Mucosa of descending colon (tissue), 3 donors: ENCODE measurements around the gene TBRG4. TPM values are rescaled to one million over a fixed set of nuclear protein-coding genes. Genes with fewer than 3 reads are reported as not detected.

ENCODE experiments used
- ATAC-seq: fragments of 200-7000 bp; cut with Tn5 transposase; one replicate; pipeline ENCODE4 v1.9.1; 2020; ENCODE audit warnings: mild to moderate bottlenecking, moderate library complexity
- DNase-seq, 3 donors: peaks; one replicate each; pipeline ENCODE4 v3.0.0-alpha.2; 2020
- H3K36me3 ChIP-seq: fragments of 200-600 bp; one replicate; pipeline ENCODE4 v1.8.0; 2021; ENCODE audit warnings: low read depth, mild to moderate bottlenecking
- H3K4me1 ChIP-seq: fragments of 200-600 bp; one replicate; pipeline ENCODE4 v1.8.0; 2021; ENCODE audit warnings: low read depth, mild to moderate bottlenecking
- H3K4me3 ChIP-seq: fragments of 200-600 bp; one replicate; pipeline ENCODE4 v1.8.0; 2021; ENCODE audit warnings: mild to moderate bottlenecking
- H3K9me3 ChIP-seq: fragments of 200-600 bp; one replicate; pipeline ENCODE4 v1.8.0; 2021; ENCODE audit warnings: mild to moderate bottlenecking
- CTCF ChIP-seq: fragments of 200-600 bp; IDR thresholded peaks from one replicate; pipeline ENCODE4 v1.8.0; 2022; ENCODE audit warnings: antibody characterized with exemption, mild to moderate bottlenecking
- intact Hi-C, 2 donors: fragments of 100-400 bp; cut with DNase I in 1 of 2; cut with micrococcal nuclease in 1 of 2; formaldehyde crosslinking; loops; one replicate each; pipeline versions ENCODE4 v1.11.0 to v1.11.1; 2022; cut with DNase I, micrococcal nuclease
- total RNA-seq, 3 donors: library from RNA; stranded (reverse); fragmentation: NEBNext Ultra II Directional in 2 of 3; extraction: Animal tissue kit (Norgen Biotek cat#: 25700) in 2 of 3; gene quantifications; one replicate each; pipeline versions ENCODE4 v1.2.1 to v1.2.4, GENCODE V29; 2021 to 2023
- donor health status: DM: no; HTN: no; CAD: no; lungs with moderate emphysema.
- donor health status: DM: no; HTN: no; CAD: no.
- donor health status: DM: no; HTN: yes; CAD: no.

The TBRG4 gene
- total RNA-seq, 3 donors from 2014 or later = 84.0 to 122 (median 85.6) TPM

- ATAC-seq (no peak), DNase-seq (no peak)
- intact Hi-C loops = no loop called here
- Histone ChIP-seq H3K4me1 (peaks cover 3% of the 10 kb centered on the region), H3K9me3 (no peaks in the 10 kb centered on the region), H3K36me3 (no peaks in the 10 kb centered on the region), H3K4me3 (no peak overlapping the region)
- TF ChIP-seq CTCF = no peak
These were observed 29.3 kb upstream of the TBRG4 start for GRCh38 chr7:45140827-45141226.

GRCh38 chr7:45138433-45139267 lies 27.2 kb upstream of the TBRG4 start:
- intact Hi-C loops = loop anchor here in 1 of 2 donors (5.0 kb wide), 1 partner anchor 281 kb away; no protein-coding TSS in a partner anchor
- no peak for DNase-seq
- no peaks in the 10 kb centered on the region for H3K36me3 ChIP-seq
- no peak for TF ChIP-seq CTCF
- peaks cover 3% of the 10 kb centered on the region for H3K4me1 ChIP-seq
- ATAC-seq = no peak
- H3K9me3 ChIP-seq = no peaks in the 10 kb centered on the region
- H3K4me3 ChIP-seq = no peak overlapping the region

- DNase-seq (peak in 1 of 3 donors; percentile 37), ATAC-seq (peak; percentile 81)
- intact Hi-C loops = loop anchor here in 1 of 2 donors (2.0 to 5.0 kb wide), 2 partner anchors 164 to 279 kb away; no protein-coding TSS in a partner anchor
- no peaks in the 10 kb centered on the region for H3K36me3 ChIP-seq
- peak; percentile 71 for TF ChIP-seq CTCF
- no peaks in the 10 kb centered on the region for H3K9me3 ChIP-seq
- no peak overlapping the region for H3K4me3 ChIP-seq
- H3K4me1 ChIP-seq = peaks cover 3% of the 10 kb centered on the region
These were observed 24.9 kb upstream of the TBRG4 start for GRCh38 chr7:45136106-45137060.

GRCh38 chr7:45133877-45134276 lies 22.4 kb upstream of the TBRG4 start:
- H3K4me3 ChIP-seq = no peak overlapping the region
- DNase-seq (no peak), ATAC-seq (no peak)
- H3K9me3 ChIP-seq = no peaks in the 10 kb centered on the region
- peaks cover 3% of the 10 kb centered on the region for H3K4me1 ChIP-seq
- no peaks in the 10 kb centered on the region for H3K36me3 ChIP-seq
- TF ChIP-seq CTCF = no peak
- intact Hi-C loops = no loop called here

GRCh38 chr7:45133352-45133751 lies 21.9 kb upstream of the TBRG4 start:
- Histone ChIP-seq H3K9me3 (no peaks in the 10 kb centered on the region), H3K4me1 (peaks cover 3% of the 10 kb centered on the region), H3K4me3 (no peak overlapping the region), H3K36me3 (no peaks in the 10 kb centered on the region)
- no peak for TF ChIP-seq CTCF
- intact Hi-C loops = no loop called here
- ATAC-seq (no peak), DNase-seq (no peak)
